ENCODE measurements around the gene FKBP5.

DNA sequence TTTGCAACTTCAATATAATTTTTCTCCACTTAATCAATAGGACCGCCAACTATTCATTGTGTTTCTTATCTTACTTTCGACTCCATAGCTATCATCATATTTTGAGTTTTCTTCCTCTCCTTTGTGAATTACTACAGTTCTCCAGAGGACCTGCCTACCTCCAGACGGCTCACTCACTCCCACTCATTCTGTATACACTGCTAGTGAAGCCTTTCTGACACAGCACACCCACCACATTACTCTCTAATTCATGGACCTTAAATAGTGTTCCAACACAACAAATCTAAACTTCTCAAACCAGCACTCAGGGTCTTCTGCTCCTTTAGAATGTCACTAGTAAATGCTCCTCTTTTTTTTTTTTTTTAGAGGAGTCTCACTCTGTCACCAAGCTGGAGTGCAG is 23.8 kb downstream of the FKBP5 start:
- TF ChIP-seq POLR2A (IDR thresholded peaks at IDR 0.05; ENCODE audit: low read length), result no peak
- no peak for TF ChIP-seq GATA1 (IDR thresholded peaks at IDR 0.05; ENCODE audit: low read depth, low read length)
